HepG2 (cell line): ENCODE data around the gene ZNF804B. TPM values are rescaled to one million over a fixed set of nuclear protein-coding genes. Genes with fewer than 3 reads are reported as not detected.

Source experiments
- CHD4 ChIP-seq: fragments of 200-600 bp; sonication (generic); IDR thresholded peaks from 2 replicates; pipeline ENCODE4 v1.7.0; 2017; ENCODE audit warnings: mild to moderate bottlenecking, low read length, borderline replicate concordance
- CSRNP2 ChIP-seq: sonication (generic); formaldehyde crosslinking; conservative IDR thresholded peaks from 2 replicates; pipeline ENCODE4 v1.8.0; 2022; ENCODE audit warnings: low read depth, missing genetic modification reagents
- DPF2 ChIP-seq: sonication (generic); formaldehyde crosslinking; IDR thresholded peaks from 2 replicates; pipeline ENCODE4 v1.4.0; 2020; ENCODE audit warnings: mild to moderate bottlenecking, low read depth, missing genetic modification reagents, borderline replicate concordance
- MED13 ChIP-seq: sonication (generic); formaldehyde crosslinking; IDR thresholded peaks from 2 replicates; pipeline ENCODE4 v1.5.0; 2020; ENCODE audit warnings: missing genetic modification reagents
- SETDB1 ChIP-seq: sonication (generic); formaldehyde crosslinking; IDR thresholded peaks from 2 replicates; pipeline ENCODE4 v1.5.1; 2020; ENCODE audit warnings: missing genetic modification reagents, mild to moderate bottlenecking, borderline replicate concordance
- polyA plus RNA-seq, 8 experiments: library from polyadenylated mRNA; depleted of rRNA in 3 of 8; stranded (reverse) in 7 of 8; unstranded in 1 of 8; fragments of >200 nt; fragmentation: Illumina TruSeq in 4 of 8; extraction: Trizol in 4 of 8; gene quantifications; 2 replicates each; pipeline versions ENCODE4 v1.2.1 to v1.2.3, GENCODE V29; 2011 to 2016; ENCODE audit warnings: low read depth in 4 of 8, missing spikeins in 1 of 8, mixed read lengths in 1 of 8; ENCODE audit not compliant: insufficient read depth in 1 of 8
- total RNA-seq, 5 experiments: library from RNA; depleted of rRNA; stranded (reverse); fragments of >200 nt; fragmentation: Illumina TruSeq; extraction: Trizol; gene quantifications; 2 replicates each; pipeline ENCODE4 v1.2.3, GENCODE V29; 2016; ENCODE audit warnings: low read depth in 1 of 5
- TF ChIP-seq, protein P1 (sequence below): sonication (generic); formaldehyde crosslinking; IDR thresholded peaks from 2 replicates; pipeline ENCODE4 v1.4.0; 2020; ENCODE audit warnings: missing genetic modification reagents
- TF ChIP-seq, protein P2 (sequence below): sonication (generic); formaldehyde crosslinking; IDR thresholded peaks from 2 replicates; pipeline ENCODE4 v1.4.0; 2020; ENCODE audit warnings: missing genetic modification reagents
- TF ChIP-seq, protein P3 (sequence below): sonication (generic); formaldehyde crosslinking; IDR thresholded peaks from 2 replicates; pipeline ENCODE4 v1.8.1; 2022; ENCODE audit warnings: mild to moderate bottlenecking, missing genetic modification reagents

Gene ZNF804B
- total and polyA plus RNA-seq, 2 of the 13 experiments (the other 11 are each of a cell fraction or from before 2014, with no cell fraction given) = not detected

DNA sequence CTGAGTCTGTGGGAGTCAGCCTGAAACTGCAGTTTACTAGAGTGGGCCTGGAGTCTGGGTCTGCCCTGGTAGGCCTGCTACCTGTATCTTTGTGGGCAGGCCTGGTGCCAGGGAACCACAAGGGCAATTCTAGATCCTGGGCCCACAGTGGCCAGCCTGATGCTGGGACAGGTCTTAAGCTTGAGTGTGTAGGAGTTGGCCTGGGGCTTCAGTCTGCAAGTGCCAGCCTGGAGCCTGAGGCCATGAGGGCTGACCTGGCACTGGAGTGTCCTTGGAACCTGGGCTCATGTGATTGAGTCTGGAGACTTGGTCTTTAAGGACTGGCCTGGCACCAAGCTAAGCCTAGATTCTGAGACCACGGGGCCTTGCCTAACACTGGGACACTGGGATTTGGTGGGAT is 281.7 kb downstream of the ZNF804B start (continued):
- TF ChIP-seq, protein P1, sequence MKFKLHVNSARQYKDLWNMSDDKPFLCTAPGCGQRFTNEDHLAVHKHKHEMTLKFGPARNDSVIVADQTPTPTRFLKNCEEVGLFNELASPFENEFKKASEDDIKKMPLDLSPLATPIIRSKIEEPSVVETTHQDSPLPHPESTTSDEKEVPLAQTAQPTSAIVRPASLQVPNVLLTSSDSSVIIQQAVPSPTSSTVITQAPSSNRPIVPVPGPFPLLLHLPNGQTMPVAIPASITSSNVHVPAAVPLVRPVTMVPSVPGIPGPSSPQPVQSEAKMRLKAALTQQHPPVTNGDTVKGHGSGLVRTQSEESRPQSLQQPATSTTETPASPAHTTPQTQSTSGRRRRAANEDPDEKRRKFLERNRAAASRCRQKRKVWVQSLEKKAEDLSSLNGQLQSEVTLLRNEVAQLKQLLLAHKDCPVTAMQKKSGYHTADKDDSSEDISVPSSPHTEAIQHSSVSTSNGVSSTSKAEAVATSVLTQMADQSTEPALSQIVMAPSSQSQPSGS (CRISPR knock-in tag) = no peak
- TF ChIP-seq, protein P2, sequence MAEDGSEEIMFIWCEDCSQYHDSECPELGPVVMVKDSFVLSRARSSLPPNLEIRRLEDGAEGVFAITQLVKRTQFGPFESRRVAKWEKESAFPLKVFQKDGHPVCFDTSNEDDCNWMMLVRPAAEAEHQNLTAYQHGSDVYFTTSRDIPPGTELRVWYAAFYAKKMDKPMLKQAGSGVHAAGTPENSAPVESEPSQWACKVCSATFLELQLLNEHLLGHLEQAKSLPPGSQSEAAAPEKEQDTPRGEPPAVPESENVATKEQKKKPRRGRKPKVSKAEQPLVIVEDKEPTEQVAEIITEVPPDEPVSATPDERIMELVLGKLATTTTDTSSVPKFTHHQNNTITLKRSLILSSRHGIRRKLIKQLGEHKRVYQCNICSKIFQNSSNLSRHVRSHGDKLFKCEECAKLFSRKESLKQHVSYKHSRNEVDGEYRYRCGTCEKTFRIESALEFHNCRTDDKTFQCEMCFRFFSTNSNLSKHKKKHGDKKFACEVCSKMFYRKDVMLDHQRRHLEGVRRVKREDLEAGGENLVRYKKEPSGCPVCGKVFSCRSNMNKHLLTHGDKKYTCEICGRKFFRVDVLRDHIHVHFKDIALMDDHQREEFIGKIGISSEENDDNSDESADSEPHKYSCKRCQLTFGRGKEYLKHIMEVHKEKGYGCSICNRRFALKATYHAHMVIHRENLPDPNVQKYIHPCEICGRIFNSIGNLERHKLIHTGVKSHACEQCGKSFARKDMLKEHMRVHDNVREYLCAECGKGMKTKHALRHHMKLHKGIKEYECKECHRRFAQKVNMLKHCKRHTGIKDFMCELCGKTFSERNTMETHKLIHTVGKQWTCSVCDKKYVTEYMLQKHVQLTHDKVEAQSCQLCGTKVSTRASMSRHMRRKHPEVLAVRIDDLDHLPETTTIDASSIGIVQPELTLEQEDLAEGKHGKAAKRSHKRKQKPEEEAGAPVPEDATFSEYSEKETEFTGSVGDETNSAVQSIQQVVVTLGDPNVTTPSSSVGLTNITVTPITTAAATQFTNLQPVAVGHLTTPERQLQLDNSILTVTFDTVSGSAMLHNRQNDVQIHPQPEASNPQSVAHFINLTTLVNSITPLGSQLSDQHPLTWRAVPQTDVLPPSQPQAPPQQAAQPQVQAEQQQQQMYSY (CRISPR knock-in tag) = no peak
- TF ChIP-seq, protein P3, sequence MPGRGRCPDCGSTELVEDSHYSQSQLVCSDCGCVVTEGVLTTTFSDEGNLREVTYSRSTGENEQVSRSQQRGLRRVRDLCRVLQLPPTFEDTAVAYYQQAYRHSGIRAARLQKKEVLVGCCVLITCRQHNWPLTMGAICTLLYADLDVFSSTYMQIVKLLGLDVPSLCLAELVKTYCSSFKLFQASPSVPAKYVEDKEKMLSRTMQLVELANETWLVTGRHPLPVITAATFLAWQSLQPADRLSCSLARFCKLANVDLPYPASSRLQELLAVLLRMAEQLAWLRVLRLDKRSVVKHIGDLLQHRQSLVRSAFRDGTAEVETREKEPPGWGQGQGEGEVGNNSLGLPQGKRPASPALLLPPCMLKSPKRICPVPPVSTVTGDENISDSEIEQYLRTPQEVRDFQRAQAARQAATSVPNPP (CRISPR knock-in tag) = no peak
- no peak for TF ChIP-seq CHD4
- TF ChIP-seq SETDB1 = no peak
- no peak for TF ChIP-seq MED13 (CRISPR knock-in tag)
- no peak for TF ChIP-seq CSRNP2 (CRISPR knock-in tag)
- TF ChIP-seq DPF2 (CRISPR knock-in tag) = no peak
